DMS53 treated with DMSO at 0.1 percent for 48 hours (cell line): ENCODE results near the gene SRL.
"Not testable (repeated sequence)": the region's sequence is repeated elsewhere in the genome, so short reads cannot be mapped to it uniquely, and the experiment has no call there.

Experiments used
- DNase-seq: peaks from one replicate; lab custom pipeline; 2025; ENCODE audit not compliant: unreplicated experiment; lab: John Stamatoyannopoulos, UW

SRL gene

GRCh38 chr16:4261557-4262172 is 19.8 kb upstream of the SRL start:
- no peak for DNase-seq

- peak; percentile 87 for DNase-seq
Observed at GRCh38 chr16:4260360-4260759, 18.5 kb upstream of the SRL start.

GRCh38 chr16:4257646-4258556 is 16.0 kb upstream of the SRL start:
- DNase-seq = no peak

GRCh38 chr16:4253394-4254150 is 11.7 kb upstream of the SRL start:
- DNase-seq = peak; percentile 96

- DNase-seq = not testable (repeated sequence)
Observed at GRCh38 chr16:4253012-4253393, 11.1 kb upstream of the SRL start.

GRCh38 chr16:4249530-4250308 is 7.8 kb upstream of the SRL start:
- DNase-seq = no peak

- DNase-seq = no peak
Observed at GRCh38 chr16:4247460-4247784, 5.5 kb upstream of the SRL start.

GRCh38 chr16:4246777-4247459 is 5.0 kb upstream of the SRL start:
- DNase-seq = no peak

- DNase-seq = no peak
Observed at GRCh38 chr16:4245077-4245791, 3.4 kb upstream of the SRL start.

- DNase-seq = no peak
Observed at GRCh38 chr16:4244254-4245076, 2.6 kb upstream of the SRL start.

- DNase-seq = no peak
Observed at GRCh38 chr16:4241258-4241927, 487 bp downstream of the SRL start.

- no peak for DNase-seq
Observed at GRCh38 chr16:4240624-4241023, 1.3 kb downstream of the SRL start.

GRCh38 chr16:4239682-4240175 is 2.2 kb downstream of the SRL start:
- no peak for DNase-seq

GRCh38 chr16:4239020-4239419 is 2.9 kb downstream of the SRL start:
- DNase-seq = no peak

GRCh38 chr16:4233431-4233830 is 8.4 kb downstream of the SRL start:
- DNase-seq = no peak

GRCh38 chr16:4232541-4233386 is 9.1 kb downstream of the SRL start:
- no peak for DNase-seq

GRCh38 chr16:4231886-4232285 is 10.0 kb downstream of the SRL start:
- no peak for DNase-seq
